Stimulated activated CD4-positive, alpha-beta T cell treated with anti-CD3 and anti-CD28 coated beads, Interleukin-1b, Interleukin-23, amount 100 ng/mL, for 4 hours (primary cell): Measurements from ENCODE around the gene ITGB3BP.

ENCODE experiments used
- DNase-seq, 2 donors: peaks; one replicate each; pipeline ENCODE4 v3.0.0-alpha.2; 2020; ENCODE audit warnings: low read depth in 2 of 2

The ITGB3BP gene

GRCh38 chr1:63418101-63418500 lies 104.9 kb downstream of the ITGB3BP start:
- no peak for DNase-seq

GRCh38 chr1:63414691-63415365 lies 108.2 kb downstream of the ITGB3BP start:
- DNase-seq = no peak

- DNase-seq = no peak
These were observed 109.6 kb downstream of the ITGB3BP start for GRCh38 chr1:63413394-63413793.

GRCh38 chr1:63411066-63411465 lies 112.0 kb downstream of the ITGB3BP start:
- no peak for DNase-seq

- DNase-seq = no peak
These were observed 114.7 kb downstream of the ITGB3BP start for GRCh38 chr1:63408331-63408730.

GRCh38 chr1:63407002-63407401 lies 116.0 kb downstream of the ITGB3BP start:
- DNase-seq = no peak

GRCh38 chr1:63405987-63406386 lies 117.0 kb downstream of the ITGB3BP start:
- DNase-seq = no peak

- DNase-seq = no peak
These were observed 118.0 kb downstream of the ITGB3BP start for GRCh38 chr1:63405021-63405420.

- DNase-seq = no peak
These were observed 119.6 kb downstream of the ITGB3BP start for GRCh38 chr1:63403386-63403785.

GRCh38 chr1:63401945-63402344 lies 121.1 kb downstream of the ITGB3BP start:
- no peak for DNase-seq
